CD14-positive monocyte (primary cell): ENCODE results near the gene CELF2. TPM values are rescaled to one million over a fixed set of nuclear protein-coding genes. Genes with fewer than 3 reads are reported as not detected.

Source experiments
- DNase-seq, 3 donors: peaks; one replicate each; pipeline ENCODE4 v3.0.0-alpha.2; 2011 to 2022
- H2AFZ ChIP-seq: 2 replicates; pipeline ENCODE4 v1.6.0; 2012; ENCODE audit warnings: mild to moderate bottlenecking, low read depth, low read length, inconsistent platforms; ENCODE audit not compliant: insufficient read depth, poor library complexity, severe bottlenecking
- H3K27ac ChIP-seq, 2 donors: 1 replicate in 1 of 2; 2 replicates in 1 of 2; pipeline ENCODE4 v1.5.1; 2012 to 2013; ENCODE audit warnings: low read length in 2 of 2, control low read depth in 1 of 2, inconsistent platforms in 1 of 2, low read depth in 1 of 2, mild to moderate bottlenecking in 1 of 2
- H3K27me3 ChIP-seq, 2 donors: one replicate each; pipeline versions ENCODE4 v1.6.0 to v1.6.1; 2011 to 2013; ENCODE audit warnings: low read length in 2 of 2; ENCODE audit not compliant: control insufficient read depth in 2 of 2, insufficient read depth in 2 of 2
- H3K36me3 ChIP-seq, 2 donors: replicated peaks in 1 of 2; 1 replicate in 1 of 2; 2 replicates in 1 of 2; pipeline versions ENCODE4 v1.5.1 to v1.6.1; 2012 to 2013; ENCODE audit warnings: low read length in 2 of 2, control low read depth in 1 of 2, inconsistent platforms in 1 of 2, mild to moderate bottlenecking in 1 of 2; ENCODE audit not compliant: insufficient read depth in 2 of 2, control insufficient read depth in 1 of 2
- H3K4me1 ChIP-seq, 2 donors: 1 replicate in 1 of 2; 2 replicates in 1 of 2; pipeline versions ENCODE4 v1.5.1 to v1.6.1; 2012 to 2013; ENCODE audit warnings: low read length in 2 of 2, control low read depth in 1 of 2, inconsistent platforms in 1 of 2, mild to moderate bottlenecking in 1 of 2, moderate library complexity in 1 of 2; ENCODE audit not compliant: insufficient read depth in 2 of 2, control insufficient read depth in 1 of 2
- H3K4me2 ChIP-seq: replicated peaks from 2 replicates; pipeline ENCODE3; 2012; ENCODE audit warnings: low read length, moderate library complexity, mild to moderate bottlenecking; ENCODE audit not compliant: poor library complexity, severe bottlenecking; ENCODE audit errors: extremely low read depth
- H3K4me3 ChIP-seq, 3 experiments: fragments of 200-600 bp in 1 of 3; sonication (generic) in 1 of 3; replicated peaks in 1 of 3; 1 replicate in 2 of 3; 2 replicates in 1 of 3; pipeline ENCODE4 v1.5.1; 2011 to 2013; ENCODE audit warnings: low read length in 3 of 3, mild to moderate bottlenecking in 3 of 3, control low read depth in 2 of 3, low read depth in 2 of 3, inconsistent platforms in 1 of 3, moderate library complexity in 1 of 3
- H3K79me2 ChIP-seq: 2 replicates; pipeline ENCODE4 v1.6.0; 2012; ENCODE audit warnings: mild to moderate bottlenecking, control low read depth, inconsistent platforms, low read length, moderate library complexity; ENCODE audit not compliant: insufficient read depth
- H3K9ac ChIP-seq: 2 replicates; pipeline ENCODE4 v1.6.0; 2017; ENCODE audit warnings: low read length, mild to moderate bottlenecking; ENCODE audit not compliant: insufficient read depth, poor library complexity, severe bottlenecking
- H3K9me3 ChIP-seq, 2 donors: replicated peaks in 1 of 2; 1 replicate in 1 of 2; 2 replicates in 1 of 2; pipeline versions ENCODE4 v1.5.1 to v1.6.1; 2012 to 2013; ENCODE audit warnings: low read length in 2 of 2, control low read depth in 1 of 2; ENCODE audit not compliant: control insufficient read depth in 1 of 2, insufficient read depth in 1 of 2
- H4K20me1 ChIP-seq: 2 replicates; pipeline ENCODE4 v1.6.0; 2012; ENCODE audit warnings: mild to moderate bottlenecking, low read length, control low read depth, moderate library complexity; ENCODE audit not compliant: insufficient read depth
- H3K27ac Mint-ChIP-seq, 7 donors: one replicate each; pipeline ENCODE4 v1.8.0; 2020; ENCODE audit warnings: mild to moderate bottlenecking in 7 of 7, mixed read lengths in 7 of 7, moderate library complexity in 6 of 7, inconsistent platforms in 2 of 7
- H3K27me3 Mint-ChIP-seq, 3 donors: one replicate each; pipeline ENCODE4 v1.8.0; 2021 to 2022; ENCODE audit warnings: low read depth in 3 of 3, mild to moderate bottlenecking in 3 of 3, mixed read lengths in 3 of 3, moderate library complexity in 3 of 3, inconsistent platforms in 1 of 3
- H3K36me3 Mint-ChIP-seq, 2 donors: one replicate each; pipeline ENCODE4 v1.8.0; 2020; ENCODE audit warnings: mixed read lengths in 2 of 2, inconsistent platforms in 1 of 2, mild to moderate bottlenecking in 1 of 2
- H3K4me1 Mint-ChIP-seq: one replicate; pipeline ENCODE4 v1.8.0; 2020; ENCODE audit warnings: mild to moderate bottlenecking, mixed read lengths
- H3K4me3 Mint-ChIP-seq, 2 donors: one replicate each; pipeline ENCODE4 v1.8.0; 2020; ENCODE audit warnings: mild to moderate bottlenecking in 2 of 2, mixed read lengths in 2 of 2, moderate library complexity in 1 of 2
- H3K9me3 Mint-ChIP-seq, 7 donors: one replicate each; pipeline ENCODE4 v1.8.0; 2020 to 2022; ENCODE audit warnings: mixed read lengths in 7 of 7, mild to moderate bottlenecking in 6 of 7, moderate library complexity in 6 of 7, inconsistent platforms in 2 of 7
- WGBS: methylation state at CpG from one replicate; pipeline ENCODE4 v1.1.5; 2013; ENCODE audit warnings: missing lambda C conversion rate; ENCODE audit not compliant: insufficient coverage; 5-methylcytosine and 5-hydroxymethylcytosine counted together
- intact Hi-C, 2 donors: fragments of 100-400 bp; cut with micrococcal nuclease; formaldehyde crosslinking; loops; one replicate each; pipeline versions ENCODE4 v1.15.0 to v1.15.1; 2023
- polyA plus RNA-seq, 3 donors: library from polyadenylated mRNA; depleted of rRNA in 1 of 3; unstranded in 2 of 3; stranded (reverse) in 1 of 3; fragments of 300-500 nt in 2 of 3; fragments of >200 nt in 1 of 3; fragmentation: Illumina TruSeq in 2 of 3; gene quantifications; 1 replicate in 2 of 3; 2 replicates in 1 of 3; pipeline ENCODE4 v1.2.3, GENCODE V29; 2012 to 2021
- TF ChIP-seq, protein P1 (sequence below): fragments of 200-600 bp; IDR thresholded peaks from one replicate; pipeline ENCODE4 v1.8.0; 2022; ENCODE audit warnings: antibody characterized with exemption, mild to moderate bottlenecking

The CELF2 gene
- polyA plus RNA-seq, 3 donors, result 53.5 to 93.3 (median 80.5) TPM

DNA sequence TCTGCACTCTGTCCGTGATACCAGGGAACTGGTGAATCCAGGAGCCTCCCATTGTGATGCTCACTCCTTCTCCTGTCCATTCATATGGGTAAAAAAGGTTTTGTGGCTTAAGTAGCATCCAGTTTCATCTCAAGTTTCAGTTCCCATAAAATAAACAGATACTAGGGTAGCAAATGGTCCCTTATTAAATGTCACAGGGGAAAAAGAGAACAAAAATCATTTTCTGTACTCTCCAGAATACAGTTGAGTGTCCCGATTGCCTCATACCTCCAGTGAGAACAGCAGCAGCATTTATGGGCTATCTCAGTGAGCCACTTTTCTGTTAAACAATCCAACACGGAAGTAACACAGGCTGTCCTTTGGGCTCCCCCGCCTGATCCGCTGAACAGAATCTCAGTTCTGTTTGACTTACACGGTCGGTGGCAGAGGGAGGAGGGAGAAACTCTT lies 179.6 kb downstream of the CELF2 start:
- H3K79me2 ChIP-seq, result peaks cover 98% of the 10 kb centered on the region
- H3K4me1 ChIP-seq, result peaks cover 47 to 58% of the 10 kb centered on the region in 2 donors
- Mint-ChIP-seq H3K4me3 (no peak overlapping the region), H3K9me3 (peaks cover 0 to 6% (median 2%) of the 10 kb centered on the region in 7 donors), H3K27ac (peak overlapping the region; percentile 86 to 93 (median 92)), H3K4me1 (peaks cover 77% of the 10 kb centered on the region), H3K27me3 (peaks cover 0 to 2% (median 0%) of the 10 kb centered on the region in 3 donors), H3K36me3 (peaks cover 65 to 75% of the 10 kb centered on the region in 2 donors)
- H3K27ac ChIP-seq, result peak overlapping the region; percentile 48 to 67
- WGBS, result 0% methylated on average over 2 of the region's 7 CpGs
- H3K9me3 ChIP-seq, result no peaks in the 10 kb centered on the region
- intact Hi-C loops, result no loop called here
- H3K36me3 ChIP-seq, result peaks cover 48 to 76% of the 10 kb centered on the region in 2 donors
- H3K4me2 ChIP-seq, result peak overlapping the region; percentile 21
- H3K27me3 ChIP-seq, result no peaks in the 10 kb centered on the region
- TF ChIP-seq, protein P1, sequence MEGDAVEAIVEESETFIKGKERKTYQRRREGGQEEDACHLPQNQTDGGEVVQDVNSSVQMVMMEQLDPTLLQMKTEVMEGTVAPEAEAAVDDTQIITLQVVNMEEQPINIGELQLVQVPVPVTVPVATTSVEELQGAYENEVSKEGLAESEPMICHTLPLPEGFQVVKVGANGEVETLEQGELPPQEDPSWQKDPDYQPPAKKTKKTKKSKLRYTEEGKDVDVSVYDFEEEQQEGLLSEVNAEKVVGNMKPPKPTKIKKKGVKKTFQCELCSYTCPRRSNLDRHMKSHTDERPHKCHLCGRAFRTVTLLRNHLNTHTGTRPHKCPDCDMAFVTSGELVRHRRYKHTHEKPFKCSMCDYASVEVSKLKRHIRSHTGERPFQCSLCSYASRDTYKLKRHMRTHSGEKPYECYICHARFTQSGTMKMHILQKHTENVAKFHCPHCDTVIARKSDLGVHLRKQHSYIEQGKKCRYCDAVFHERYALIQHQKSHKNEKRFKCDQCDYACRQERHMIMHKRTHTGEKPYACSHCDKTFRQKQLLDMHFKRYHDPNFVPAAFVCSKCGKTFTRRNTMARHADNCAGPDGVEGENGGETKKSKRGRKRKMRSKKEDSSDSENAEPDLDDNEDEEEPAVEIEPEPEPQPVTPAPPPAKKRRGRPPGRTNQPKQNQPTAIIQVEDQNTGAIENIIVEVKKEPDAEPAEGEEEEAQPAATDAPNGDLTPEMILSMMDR, result no peak
- peaks cover 100% of the 10 kb centered on the region for H4K20me1 ChIP-seq
- no peak overlapping the region for H3K4me3 ChIP-seq
- H3K9ac ChIP-seq, result no peak overlapping the region
- no peak overlapping the region for H2AFZ ChIP-seq
- DNase-seq, result peak; percentile 83 to 94 (median 91)

DNA sequence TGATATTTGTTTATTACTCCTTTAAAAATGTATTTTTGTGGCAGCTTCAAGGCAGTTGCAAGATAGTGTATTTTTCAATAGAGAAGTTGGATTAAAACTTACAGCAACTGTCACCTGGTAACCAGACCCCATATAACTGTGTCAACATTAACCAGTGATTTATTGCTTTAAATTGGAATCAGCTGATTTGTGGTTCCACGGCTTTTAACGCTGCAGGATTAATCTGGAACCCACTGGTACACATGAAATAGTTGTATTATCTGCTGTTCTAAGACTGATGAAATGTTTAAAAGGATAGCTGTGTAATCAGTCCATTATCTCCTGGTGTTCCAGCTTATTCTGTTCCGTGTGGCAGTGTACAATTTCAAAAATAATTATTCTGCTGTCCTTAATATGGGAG lies 180.2 kb downstream of the CELF2 start:
- Histone ChIP-seq H3K36me3 (peaks cover 45 to 76% of the 10 kb centered on the region in 2 donors), H3K9me3 (no peaks in the 10 kb centered on the region), H3K27ac (peak overlapping the region in 1 of 2 donors; percentile 67), H3K79me2 (peaks cover 98% of the 10 kb centered on the region), H3K4me1 (peaks cover 45 to 52% of the 10 kb centered on the region in 2 donors), H3K4me3 (no peak overlapping the region), H3K27me3 (no peaks in the 10 kb centered on the region), H2AFZ (no peak overlapping the region), H4K20me1 (peaks cover 100% of the 10 kb centered on the region), H3K4me2 (peak overlapping the region; percentile 21), H3K9ac (no peak overlapping the region)
- Mint-ChIP-seq H3K27ac (peak overlapping the region; percentile 86 to 93 (median 88)), H3K27me3 (peaks cover 0 to 2% (median 0%) of the 10 kb centered on the region in 3 donors), H3K9me3 (peaks cover 0 to 6% (median 2%) of the 10 kb centered on the region in 7 donors), H3K4me3 (no peak overlapping the region), H3K36me3 (peaks cover 62 to 73% of the 10 kb centered on the region in 2 donors), H3K4me1 (peaks cover 71% of the 10 kb centered on the region)
- WGBS, result no CpG with 5 or more reads among the region's 3 CpGs
- intact Hi-C loops, result no loop called here
- TF ChIP-seq, protein P1, result no peak
- no peak for DNase-seq
